Muscle of back (tissue), 11 donors: ENCODE measurements around the gene CACNA2D3. TPM values are rescaled to one million over a fixed set of nuclear protein-coding genes. Genes with fewer than 3 reads are reported as not detected.

Experiments
- DNase-seq, 3 donors: peaks; one replicate each; pipeline versions ENCODE4 v3.0.0 to v3.0.0-alpha.2; 2013
- polyA plus RNA-seq, 10 donors: library from polyadenylated mRNA; unstranded; fragments of 120-200 nt; gene quantifications; one replicate each; pipeline ENCODE4 v1.2.1, GENCODE V29; 2013; ENCODE audit not compliant: insufficient read length in 10 of 10

CACNA2D3 gene
- polyA plus RNA-seq, 10 donors, result 1.0 to 2.9 (median 1.9) TPM

DNA sequence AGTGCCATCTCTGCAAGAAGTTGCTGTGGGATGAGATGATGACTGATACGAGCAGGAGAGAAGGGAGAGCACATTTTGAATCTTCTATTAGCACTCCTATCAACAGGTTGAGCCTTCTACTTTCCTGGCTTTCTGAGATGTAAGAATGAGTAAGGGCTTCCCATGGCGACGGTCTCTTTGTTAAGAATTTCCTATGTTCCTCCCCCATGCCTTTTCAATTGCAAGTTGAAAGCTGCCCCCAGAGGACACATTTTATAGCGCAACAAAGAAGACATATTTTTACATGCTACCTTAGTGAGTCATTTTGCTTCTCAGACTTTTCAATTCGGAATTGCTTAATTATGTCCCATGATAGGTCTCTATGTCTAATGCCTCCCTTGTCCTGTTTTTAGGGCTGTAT, 876.8 kb downstream of the CACNA2D3 start:
- peak in 2 of 3 donors; percentile 55 to 77 for DNase-seq

DNA sequence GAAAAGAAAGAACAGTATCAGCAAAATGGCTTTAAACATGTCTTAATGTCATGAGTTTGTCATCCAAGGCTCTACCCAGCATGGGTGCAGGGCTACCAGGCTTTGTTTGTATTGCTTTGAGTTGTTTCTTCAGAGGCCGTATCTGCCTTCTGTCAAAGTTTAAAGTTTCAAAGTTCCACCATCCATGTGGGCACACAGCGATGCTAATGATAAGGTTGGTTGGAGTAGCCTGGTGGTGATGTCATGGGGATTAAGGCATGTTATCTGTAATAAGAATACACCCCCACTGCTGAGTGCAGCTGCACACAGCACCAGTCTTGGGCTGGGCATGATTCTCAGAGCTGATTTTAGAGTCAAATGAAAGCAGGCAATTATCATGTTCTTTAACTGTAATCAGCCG, 877.5 kb downstream of the CACNA2D3 start:
- peak in 1 of 3 donors; percentile 42 for DNase-seq

DNA sequence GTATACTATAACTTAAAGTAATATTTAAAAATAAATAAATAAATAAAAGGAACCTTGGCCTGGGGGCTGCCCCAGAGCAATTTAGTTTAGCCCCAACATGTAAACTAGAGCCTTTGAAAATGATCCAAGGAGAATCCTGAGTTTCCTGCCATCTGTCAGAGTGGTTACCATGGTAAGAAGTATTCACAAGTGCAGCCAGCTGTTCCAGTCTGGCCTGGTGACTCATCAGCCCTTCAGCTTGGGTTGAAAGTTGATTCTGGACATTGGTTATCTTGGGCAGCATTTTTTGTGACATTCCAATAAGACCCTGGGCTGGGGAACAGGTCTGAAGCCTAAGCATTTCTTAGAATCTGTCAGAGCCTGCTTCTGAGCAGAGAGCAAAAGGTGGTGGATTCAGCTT, 878.2 kb downstream of the CACNA2D3 start:
- peak; percentile 34 to 63 (median 63) for DNase-seq

DNA sequence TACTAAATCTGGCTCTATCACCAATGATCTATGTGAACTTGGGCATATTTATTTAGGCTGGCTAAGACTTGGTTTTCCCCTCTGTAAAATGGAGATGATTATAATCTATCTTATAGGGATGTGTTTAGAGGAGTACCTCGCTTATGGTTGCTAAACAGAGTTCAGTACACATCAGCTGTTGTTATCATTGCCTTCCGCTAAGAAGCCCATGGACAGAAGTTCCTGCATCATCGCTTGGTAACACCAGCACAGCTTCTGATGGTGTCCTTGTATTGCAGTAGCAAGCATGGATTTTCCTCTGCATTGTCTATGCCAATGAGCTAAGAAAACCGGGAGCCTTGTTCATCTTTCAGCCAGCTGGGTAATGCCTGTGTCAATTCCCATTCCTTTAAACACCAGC, 878.6 kb downstream of the CACNA2D3 start:
- no peak for DNase-seq

DNA sequence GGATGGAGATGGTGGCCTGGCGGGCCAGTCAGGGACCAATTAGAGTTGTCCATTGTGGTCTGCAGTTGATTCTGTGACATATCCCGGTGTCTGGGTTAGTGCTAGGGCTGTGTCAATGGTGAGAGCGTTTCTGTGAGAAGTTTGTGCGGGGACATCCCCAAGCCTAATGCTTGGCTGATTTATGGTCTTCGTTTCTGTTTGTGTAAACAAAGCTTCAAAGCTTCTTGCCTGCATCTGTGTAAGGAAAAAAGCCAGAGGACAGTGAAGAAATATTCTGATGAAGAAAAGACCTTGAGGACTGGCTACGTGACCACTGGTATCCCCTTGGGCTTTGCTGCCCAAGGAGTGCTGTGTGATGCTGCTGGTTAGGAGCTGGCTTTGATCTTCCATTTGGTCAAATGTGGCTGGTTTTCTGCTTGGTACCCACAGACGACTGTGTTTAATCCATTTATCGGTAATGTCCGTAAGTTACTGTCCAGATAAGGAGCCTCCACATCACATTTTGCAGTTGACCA, 880.1 kb downstream of the CACNA2D3 start:
- DNase-seq, result no peak

DNA sequence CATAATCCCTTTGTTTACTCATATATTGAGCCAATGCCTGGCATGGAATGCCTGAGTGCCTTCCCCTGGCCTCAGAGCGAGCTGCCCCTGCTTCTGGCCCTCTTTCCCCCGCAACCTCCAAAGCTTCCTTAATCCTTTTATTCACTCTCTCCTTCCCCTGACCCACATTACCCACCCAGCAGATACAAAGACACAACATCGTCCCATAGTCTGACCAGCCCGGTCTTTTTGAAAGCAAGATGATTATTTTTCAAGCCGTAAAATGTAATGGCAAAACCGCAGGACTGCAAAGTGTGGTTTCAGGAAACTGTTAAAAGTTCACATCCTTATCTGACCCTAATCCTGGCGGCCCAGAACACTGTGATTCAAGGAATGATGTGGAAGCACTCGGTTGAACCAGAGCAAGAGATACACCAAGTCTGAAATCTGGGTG, 883.9 kb downstream of the CACNA2D3 start:
- DNase-seq, result no peak

DNA sequence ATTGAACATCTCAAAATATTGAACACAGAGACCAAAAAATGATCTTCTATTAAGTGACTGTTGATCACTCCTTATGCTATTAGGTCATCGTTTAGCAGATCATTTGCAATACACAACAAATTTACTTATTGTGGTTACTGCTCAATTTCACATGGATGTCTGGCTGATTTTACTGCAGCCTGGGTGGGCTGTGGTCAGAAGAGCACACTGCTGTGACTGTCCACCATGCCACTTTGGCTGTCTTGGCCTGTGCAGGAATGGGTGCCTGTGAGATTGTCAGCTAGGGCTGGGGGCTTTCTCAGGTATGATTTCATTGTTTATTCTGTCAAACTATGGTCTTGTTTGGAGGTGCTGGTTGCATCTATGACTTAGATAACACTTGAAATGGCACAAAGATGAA, 885.6 kb downstream of the CACNA2D3 start:
- no peak for DNase-seq

DNA sequence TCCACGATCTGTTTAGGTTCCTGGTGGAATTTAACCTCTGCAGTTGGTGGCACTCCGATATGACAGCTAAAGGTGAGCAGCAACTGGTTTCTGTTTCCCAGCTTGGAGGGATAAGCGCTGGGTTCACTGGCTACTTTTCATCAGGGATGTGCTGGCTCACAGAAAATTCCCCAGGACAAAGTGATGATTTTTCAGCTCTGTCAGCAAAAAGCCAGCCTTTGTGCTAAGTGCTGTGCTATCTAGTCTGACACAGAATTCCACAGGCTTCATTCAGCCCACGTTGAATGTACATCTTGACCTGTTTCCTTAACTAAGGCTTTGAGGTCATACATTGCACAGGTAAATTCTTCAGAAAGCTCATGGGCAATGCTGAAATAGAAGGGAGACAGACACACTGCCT, 887.0 kb downstream of the CACNA2D3 start:
- DNase-seq, result no peak

DNA sequence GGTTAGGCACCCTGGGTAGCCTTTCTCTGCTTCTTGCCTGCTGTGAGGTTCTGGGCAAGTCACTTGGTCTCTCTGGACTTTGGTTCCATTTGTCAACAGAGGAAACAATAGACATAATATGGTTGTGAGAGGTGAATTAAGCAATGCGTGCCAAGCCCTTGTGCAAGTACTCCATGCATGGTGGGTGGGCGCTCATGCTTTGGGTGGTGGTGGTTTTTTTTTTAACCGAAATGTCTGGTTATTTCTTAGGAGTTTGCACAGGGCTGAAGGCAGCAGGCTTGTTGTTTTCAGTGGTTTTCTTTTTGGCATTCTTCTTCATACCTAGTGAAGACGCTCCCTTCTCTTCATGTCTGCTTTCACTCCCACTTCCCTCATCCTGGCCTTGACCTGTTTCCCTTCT, 889.7 kb downstream of the CACNA2D3 start:
- no peak for DNase-seq

DNA sequence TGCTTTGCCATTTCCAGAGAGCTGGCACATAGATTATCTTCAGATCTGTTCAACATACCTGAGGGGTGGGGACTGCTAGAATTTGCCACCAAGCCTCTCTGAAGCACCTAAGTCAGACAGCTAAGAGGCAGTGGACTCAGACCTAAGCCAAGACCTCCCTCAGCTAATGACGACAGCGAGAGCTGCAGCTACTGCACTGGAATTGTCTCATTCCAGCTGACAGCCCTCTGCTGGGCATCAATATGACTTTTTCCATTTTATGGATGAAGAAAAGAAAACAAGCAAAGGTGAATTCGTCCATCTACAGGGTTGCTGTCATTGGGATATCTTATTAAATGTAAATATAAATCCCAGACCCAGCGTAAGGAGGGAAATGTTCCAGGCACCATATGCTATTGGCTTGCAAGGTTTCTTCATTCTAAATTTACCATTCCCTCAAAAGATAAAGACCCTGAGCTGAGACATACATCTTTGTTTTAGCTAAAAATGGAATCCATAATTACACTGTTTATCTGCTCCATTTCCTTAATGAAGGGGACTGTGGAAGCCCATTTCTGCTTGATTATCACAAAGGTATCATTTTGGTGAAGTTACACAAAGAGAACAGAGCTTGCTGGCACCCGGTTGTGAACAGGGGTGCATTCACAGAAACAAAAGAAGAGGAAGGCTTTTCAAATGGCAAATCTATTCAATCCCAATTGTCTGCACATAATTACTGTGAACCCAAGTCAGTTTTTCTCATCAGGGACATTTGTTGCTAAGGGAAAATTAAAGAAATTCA, 891.0 kb downstream of the CACNA2D3 start:
- DNase-seq, result peak in 1 of 3 donors; percentile 37

DNA sequence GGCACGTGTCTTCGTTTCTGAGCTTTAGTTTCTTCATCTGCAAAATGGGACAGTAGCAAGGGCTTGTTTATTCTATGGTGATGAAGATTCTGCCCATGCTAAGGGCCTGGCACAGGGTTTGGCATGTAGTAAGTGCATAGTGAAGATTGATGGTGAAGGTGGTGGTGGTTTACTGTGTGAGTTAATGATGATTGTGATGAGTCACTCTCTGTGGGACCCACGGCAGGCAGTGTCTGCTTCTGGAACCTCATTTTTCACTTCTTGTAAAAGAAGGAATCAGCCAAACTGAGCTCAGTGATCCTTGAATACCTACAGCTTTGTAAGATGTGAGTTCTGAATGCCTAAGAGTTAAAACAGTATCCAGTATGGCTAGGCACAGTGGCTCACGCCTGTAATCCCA, 891.7 kb downstream of the CACNA2D3 start:
- DNase-seq, result no peak

DNA sequence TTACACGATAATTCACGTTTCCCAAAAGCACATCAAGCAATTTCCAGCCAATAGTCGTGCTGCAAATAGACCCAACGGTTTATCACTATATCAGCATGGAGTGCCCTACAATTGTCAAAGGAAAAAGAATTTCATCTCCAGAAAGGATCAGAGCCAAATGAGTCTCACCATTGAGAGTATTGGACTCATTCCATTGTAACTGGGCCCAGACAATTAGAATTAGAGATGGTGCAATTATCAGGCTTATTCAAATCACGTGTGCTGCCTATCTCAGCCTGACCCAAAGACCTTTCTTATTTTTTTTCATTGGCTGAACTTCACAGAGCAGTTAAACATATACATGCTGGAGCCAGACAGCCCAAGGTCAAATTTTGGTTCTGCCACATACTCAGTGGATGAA, 892.6 kb downstream of the CACNA2D3 start:
- DNase-seq, result no peak

DNA sequence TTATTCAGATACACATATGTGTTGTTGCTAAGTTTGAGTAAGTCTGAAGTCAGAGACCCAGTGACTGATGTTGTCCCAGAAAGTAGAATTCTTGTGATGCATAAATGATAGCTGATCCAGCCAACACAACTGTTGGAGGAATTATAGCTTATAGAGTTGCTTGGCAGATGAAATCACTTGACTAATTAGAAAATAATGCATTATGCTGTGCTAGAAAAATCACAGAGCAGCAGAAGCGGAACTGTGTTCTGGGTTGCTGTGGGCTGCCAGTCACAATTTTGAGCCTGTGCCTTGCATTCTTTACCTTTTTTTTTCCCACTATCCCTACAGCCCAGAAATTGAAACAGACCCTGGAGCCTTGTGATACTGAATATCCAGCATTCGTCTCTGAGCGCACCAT, 895.5 kb downstream of the CACNA2D3 start:
- peak; percentile 24 to 48 (median 47) for DNase-seq

DNA sequence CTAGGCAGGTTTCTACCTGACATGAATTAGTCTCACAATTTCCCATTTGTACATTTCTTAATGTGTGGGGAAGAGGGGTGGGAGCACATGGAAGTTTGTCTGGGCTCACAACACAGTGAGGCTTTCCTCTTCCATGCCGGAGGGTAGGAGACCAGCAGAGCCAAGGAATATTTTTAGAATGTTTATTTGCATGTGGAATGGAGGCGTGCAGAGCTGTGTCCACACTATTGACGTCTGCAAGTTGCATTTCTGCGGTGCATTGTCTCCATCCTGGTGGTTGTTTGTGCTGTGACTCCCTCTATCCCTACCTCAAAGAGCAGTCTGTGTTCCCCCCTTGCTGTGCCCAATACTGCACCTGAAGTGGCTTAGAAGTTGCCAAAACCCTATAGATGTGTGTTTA, 908.6 kb downstream of the CACNA2D3 start:
- no peak for DNase-seq

DNA sequence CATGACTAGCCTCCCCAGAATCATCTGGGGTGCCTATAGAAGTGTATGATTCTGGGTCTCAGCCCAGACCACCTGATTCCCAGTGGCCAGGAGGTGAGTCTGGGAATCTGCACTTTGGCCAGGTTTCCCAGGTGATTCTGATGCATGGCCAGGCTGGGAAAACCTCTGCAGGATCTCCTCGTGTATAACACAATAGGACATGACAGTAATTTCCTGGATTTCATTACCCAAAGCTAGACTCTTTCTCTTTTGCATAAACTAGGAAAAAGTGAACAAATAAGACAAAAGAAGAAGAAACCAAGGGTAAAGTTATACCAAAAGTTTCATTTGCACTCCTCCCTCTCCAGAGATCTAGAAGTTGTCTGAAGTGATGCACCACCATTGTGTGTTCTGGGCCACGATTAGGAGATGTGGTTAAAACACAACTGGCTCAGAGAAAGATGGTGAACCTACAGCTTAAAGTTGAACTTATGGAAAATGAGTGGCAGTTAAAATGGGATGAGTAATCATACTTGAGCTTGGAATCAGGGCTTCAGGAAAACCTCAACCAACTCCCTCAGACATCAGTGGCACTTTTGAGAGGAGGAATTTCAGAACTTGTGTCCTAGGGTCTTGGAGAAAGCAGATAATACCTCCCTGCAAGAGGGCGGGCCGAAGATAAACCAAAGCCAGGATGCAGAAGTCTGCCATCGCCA, 914.7 kb downstream of the CACNA2D3 start:
- DNase-seq, result no peak

DNA sequence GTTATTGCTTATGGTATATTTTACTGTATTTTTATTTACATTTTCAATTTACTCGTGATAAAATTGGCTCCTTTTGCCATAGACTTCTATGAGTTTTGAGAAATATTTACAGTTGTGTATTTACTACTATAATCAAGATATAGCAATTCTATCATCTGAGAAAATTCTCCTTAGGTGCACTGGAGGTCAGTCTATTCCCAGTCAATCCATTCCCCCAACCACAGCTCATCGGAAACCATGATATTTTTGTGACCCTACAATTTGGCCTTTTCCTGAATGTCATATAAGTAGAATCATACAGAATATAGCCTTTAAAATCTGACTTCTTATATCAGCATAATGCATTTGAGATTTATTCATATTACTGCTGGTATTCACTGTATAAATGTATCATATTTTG, 920.2 kb downstream of the CACNA2D3 start:
- DNase-seq, result peak in 1 of 3 donors; percentile 22

DNA sequence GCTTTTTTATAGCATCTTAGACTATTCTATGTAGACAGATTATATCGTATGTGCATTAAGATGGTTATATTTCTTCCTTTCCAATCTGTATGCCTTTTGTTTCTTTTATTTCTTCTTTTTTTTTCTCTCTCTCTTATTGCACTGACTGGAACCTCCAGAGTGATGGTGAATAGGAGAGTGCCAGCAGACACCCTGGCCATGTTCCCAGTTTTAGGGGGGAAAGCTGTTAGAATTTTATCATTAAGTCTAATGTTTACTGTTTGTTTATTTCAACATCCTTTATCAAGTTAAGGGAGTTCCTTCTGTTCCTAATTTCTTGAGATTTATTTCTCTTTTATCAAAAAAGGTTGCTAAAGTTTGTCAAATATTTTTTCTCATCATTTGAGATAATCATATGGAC, 922.1 kb downstream of the CACNA2D3 start:
- no peak for DNase-seq

DNA sequence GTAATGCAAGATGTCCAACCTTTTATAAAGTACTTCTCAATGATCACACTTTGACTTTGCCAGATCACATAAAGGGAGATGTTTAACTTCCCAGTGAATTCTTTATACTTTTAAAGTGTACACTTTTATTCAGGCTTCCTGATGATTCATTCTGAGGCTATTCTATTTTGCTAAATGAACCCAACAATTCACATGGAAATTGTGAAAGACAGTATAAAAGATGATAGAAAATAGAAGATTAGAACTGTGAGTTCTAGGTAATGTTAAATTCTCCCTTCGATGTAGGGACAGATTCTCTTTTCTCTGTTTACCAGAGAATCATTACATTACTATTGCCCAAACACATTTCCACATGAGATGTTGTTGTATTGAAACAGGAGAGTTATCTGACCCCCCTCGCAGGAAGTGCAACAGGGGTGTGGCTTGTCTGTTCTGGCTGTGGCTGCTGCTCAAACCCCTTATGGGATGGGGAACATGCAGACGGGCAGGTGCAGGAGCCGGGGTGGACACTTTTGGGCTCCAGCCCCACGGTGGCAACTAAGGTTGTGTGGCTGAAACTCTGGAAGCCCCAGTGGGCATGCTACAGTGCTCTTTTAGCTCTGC, 936.8 kb downstream of the CACNA2D3 start:
- no peak for DNase-seq

DNA sequence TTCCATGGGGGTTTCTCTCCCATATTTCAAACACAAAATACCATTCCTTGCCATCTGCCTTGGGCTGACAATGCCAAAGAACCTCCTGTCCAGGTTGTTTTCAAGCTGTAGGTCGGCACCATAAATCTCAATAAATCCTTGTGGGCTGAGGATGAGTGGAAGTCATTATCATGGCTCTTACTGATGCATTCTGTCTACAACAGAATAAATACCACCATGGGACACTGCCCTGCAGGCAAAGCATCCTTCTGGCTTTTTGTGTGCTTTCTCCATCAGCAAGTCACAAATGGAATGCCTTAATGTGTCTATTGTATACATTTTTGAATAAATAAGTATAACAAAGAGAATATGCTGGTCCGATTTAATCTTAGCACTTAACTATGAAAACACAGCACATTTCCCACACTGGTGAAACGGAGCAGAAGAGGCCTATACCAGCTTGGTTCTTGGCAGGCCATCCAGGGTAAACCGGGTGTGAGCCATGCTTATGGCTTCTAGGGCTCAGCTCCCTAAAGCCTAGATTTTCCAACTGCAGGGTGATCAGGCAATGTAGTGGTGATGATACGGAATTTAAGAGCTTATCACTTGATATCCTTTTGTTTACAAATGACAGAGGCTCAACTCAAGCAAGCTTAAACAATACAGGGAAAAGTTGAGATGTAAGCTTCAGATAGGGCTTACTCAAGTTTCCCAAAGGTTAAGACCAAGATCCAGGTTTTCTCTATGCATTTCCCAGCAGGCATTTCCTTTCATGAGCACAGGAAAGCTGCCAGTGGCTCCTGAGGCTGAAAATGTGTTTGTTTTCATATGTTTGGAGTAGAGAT, 938.8 kb downstream of the CACNA2D3 start:
- DNase-seq, result no peak

DNA sequence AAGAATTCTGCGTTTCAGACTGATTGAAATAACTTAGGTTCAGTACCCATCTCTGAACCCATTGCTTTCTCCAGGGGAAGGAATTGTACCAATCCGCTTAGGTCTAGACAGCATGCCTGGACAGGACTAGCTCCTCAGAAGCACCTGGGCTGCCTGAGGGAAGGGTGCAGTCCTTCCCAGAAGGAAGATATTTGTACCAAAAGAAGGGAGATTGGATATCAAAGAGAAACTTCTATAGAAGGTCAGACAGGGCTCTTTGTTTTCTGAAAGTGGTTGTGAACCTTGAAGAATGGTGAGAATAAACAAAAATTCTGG, 939.3 kb downstream of the CACNA2D3 start:
- no peak for DNase-seq

DNA sequence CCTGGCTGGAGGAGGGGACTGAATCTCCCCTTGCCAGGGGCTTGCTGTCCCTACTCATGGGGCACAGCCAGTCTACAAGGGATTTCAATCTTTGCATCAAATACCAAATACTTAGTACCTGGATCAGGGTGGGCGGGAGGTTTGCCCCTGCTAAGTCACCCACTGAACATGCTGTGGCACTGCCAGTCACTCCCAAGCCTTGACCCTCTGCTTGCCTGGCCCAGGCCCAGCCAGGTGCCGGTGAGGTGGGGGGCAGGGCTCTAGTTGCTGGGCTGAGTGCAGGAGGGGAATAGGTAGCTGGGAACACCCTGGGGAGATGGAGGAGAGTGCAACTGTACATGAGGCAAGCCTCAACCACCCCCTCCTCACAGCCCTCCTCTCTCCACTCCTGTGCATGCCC, 941.8 kb downstream of the CACNA2D3 start:
- DNase-seq, result no peak

DNA sequence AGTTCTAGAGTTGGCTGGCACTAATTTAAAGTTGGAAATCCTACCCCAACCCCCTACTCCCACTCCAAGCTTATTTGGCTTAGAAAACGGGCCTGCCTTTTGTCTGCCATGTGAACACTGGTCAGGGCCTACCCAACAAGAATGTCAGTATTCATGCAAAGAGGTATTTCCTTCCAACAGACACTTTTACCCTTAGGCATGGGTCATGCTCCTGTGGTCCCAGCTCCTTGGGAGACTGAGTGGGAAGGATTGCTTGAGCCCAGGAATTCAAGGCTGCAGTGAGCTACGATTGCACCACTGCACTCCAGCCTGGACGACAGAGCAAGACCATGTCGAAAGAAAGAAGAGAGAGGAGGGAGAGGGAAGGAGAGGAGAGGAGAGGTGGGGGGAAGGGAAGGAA, 943.0 kb downstream of the CACNA2D3 start:
- DNase-seq, result no peak
